ENCODE measurements around the gene RNF121. TPM values are rescaled to one million over a fixed set of nuclear protein-coding genes. Genes with fewer than 3 reads are reported as not detected.

The RNF121 gene
- total and polyA plus RNA-seq, 12 donors, result 13.3 to 49.3 (median 31.3) TPM

GRCh38 chr11:71955898-71956456 is 27.1 kb downstream of the RNF121 start:
- Histone ChIP-seq H3K27me3 (no peaks in the 10 kb centered on the region), H3K27ac (no peak overlapping the region), H3K4me1 (replicated peaks in 1 of 2) (no peaks in the 10 kb centered on the region), H3K36me3 (replicated peaks in 1 of 2) (no peaks in the 10 kb centered on the region), H3K4me3 (no peak overlapping the region), H3K9me3 (replicated peaks in 1 of 3) (no peaks in the 10 kb centered on the region)
- intact Hi-C loops (cut with DNase I), result no loop called here
- WGBS, 4 donors, result 23 to 51% (median 31%) methylated on average over 3 of the region's 3 CpGs
- no peak for TF ChIP-seq CTCF (IDR thresholded peaks at IDR 0.05)
- TF ChIP-seq POLR2A (IDR thresholded peaks at IDR 0.05), result no peak
- no peak for DNase-seq

GRCh38 chr11:71962428-71963038 is 33.7 kb downstream of the RNF121 start:
- no peak for TF ChIP-seq CTCF (IDR thresholded peaks at IDR 0.05)
- no peak for TF ChIP-seq POLR2A (IDR thresholded peaks at IDR 0.05)
- intact Hi-C loops (cut with DNase I), result no loop called here
- Histone ChIP-seq H3K4me3 (peak overlapping the region in 1 of 4 donors; percentile 10), H3K27me3 (no peaks in the 10 kb centered on the region), H3K27ac (peak overlapping the region in 2 of 5 donors; percentile 67 to 72), H3K4me1 (replicated peaks in 1 of 2) (peaks cover 0 to 13% of the 10 kb centered on the region in 2 donors), H3K9me3 (replicated peaks in 1 of 3) (no peaks in the 10 kb centered on the region), H3K36me3 (replicated peaks in 1 of 2) (no peaks in the 10 kb centered on the region)
- 19 to 38% (median 34%) methylated on average over 2 of the region's 2 CpGs for WGBS, 4 donors
- no peak for DNase-seq

GRCh38 chr11:71963468-71963867 is 34.6 kb downstream of the RNF121 start:
- Histone ChIP-seq H3K27me3 (no peaks in the 10 kb centered on the region), H3K4me1 (replicated peaks in 1 of 2) (peaks cover 0 to 13% of the 10 kb centered on the region in 2 donors), H3K9me3 (replicated peaks in 1 of 3) (no peaks in the 10 kb centered on the region), H3K27ac (peak overlapping the region in 2 of 5 donors; percentile 25 to 67), H3K36me3 (replicated peaks in 1 of 2) (no peaks in the 10 kb centered on the region), H3K4me3 (no peak overlapping the region)
- DNase-seq, result no peak
- no peak for TF ChIP-seq POLR2A (IDR thresholded peaks at IDR 0.05)
- TF ChIP-seq CTCF (IDR thresholded peaks at IDR 0.05), result no peak
- 89 to 95% (median 92%) methylated on average over 8 of the region's 8 CpGs for WGBS, 4 donors
- intact Hi-C loops (cut with DNase I), result no loop called here

GRCh38 chr11:71964641-71965040 is 35.8 kb downstream of the RNF121 start:
- H3K9me3 ChIP-seq (replicated peaks in 1 of 3), result no peaks in the 10 kb centered on the region
- TF ChIP-seq CTCF (IDR thresholded peaks at IDR 0.05), result no peak
- no peak for TF ChIP-seq POLR2A (IDR thresholded peaks at IDR 0.05)
- peaks cover 0 to 1% of the 10 kb centered on the region in 2 donors for H3K36me3 ChIP-seq (replicated peaks in 1 of 2)
- no peak for DNase-seq
- intact Hi-C loops (cut with DNase I), result no loop called here
- H3K4me1 ChIP-seq (replicated peaks in 1 of 2), result peaks cover 0 to 13% of the 10 kb centered on the region in 2 donors
- H3K27me3 ChIP-seq, result no peaks in the 10 kb centered on the region
- 91 to 97% (median 95%) methylated on average over 4 of the region's 4 CpGs for WGBS, 4 donors
- no peak overlapping the region for H3K4me3 ChIP-seq
- H3K27ac ChIP-seq, result no peak overlapping the region
